Left lung (tissue), 14 donors: ENCODE measurements around the gene CCDC179. TPM values are rescaled to one million over a fixed set of nuclear protein-coding genes. Genes with fewer than 3 reads are reported as not detected.

Experiments
- ATAC-seq: fragments of 200-7000 bp; cut with Tn5 transposase; one replicate; pipeline ENCODE4 v1.9.1; 2020; ENCODE audit warnings: moderate library complexity
- DNase-seq, 4 donors: peaks; one replicate each; pipeline ENCODE4 v3.0.0-alpha.2; 2013 to 2020
- H3K27ac ChIP-seq, 2 donors: fragments of 200-600 bp; sonication (generic) in 1 of 2; one replicate each; pipeline versions ENCODE4 v1.5.0 to v1.8.0; 2020 to 2021
- H3K27me3 ChIP-seq, 2 donors: fragments of 200-600 bp; sonication (generic) in 1 of 2; one replicate each; pipeline versions ENCODE4 v1.5.0 to v1.8.0; 2020 to 2021
- H3K36me3 ChIP-seq, 2 donors: fragments of 200-600 bp; sonication (generic) in 1 of 2; one replicate each; pipeline versions ENCODE4 v1.5.0 to v1.8.0; 2020 to 2021
- H3K4me1 ChIP-seq, 2 donors: fragments of 200-600 bp; one replicate each; pipeline ENCODE4 v1.8.0; 2021
- H3K4me3 ChIP-seq, 2 donors: fragments of 200-600 bp; sonication (generic) in 1 of 2; one replicate each; pipeline versions ENCODE4 v1.5.0 to v1.8.0; 2020 to 2021; ENCODE audit warnings: mild to moderate bottlenecking in 1 of 2
- H3K9me3 ChIP-seq, 2 donors: fragments of 200-600 bp; sonication (generic) in 1 of 2; one replicate each; pipeline versions ENCODE4 v1.5.0 to v1.8.0; 2020 to 2021
- CTCF ChIP-seq, 2 donors: fragments of 200-600 bp; sonication (generic) in 1 of 2; IDR thresholded peaks; one replicate each; pipeline versions ENCODE4 v1.5.0 to v1.8.0; 2021; ENCODE audit warnings: antibody characterized with exemption in 2 of 2
- intact Hi-C, 2 donors: fragments of 100-400 bp; cut with DNase I; formaldehyde crosslinking; loops; one replicate each; pipeline versions ENCODE4 v1.11.2 to v1.14.2; 2022
- long read RNA-seq, 12 donors: library from polyadenylated mRNA in 2 of 12; unstranded in 2 of 12; transcript quantifications; one replicate each; pipeline ENCODE4 v2.0.0 and lab custom pipeline, GENCODE V29; 2019 to 2026
- polyA plus RNA-seq, 6 donors: library from polyadenylated mRNA; unstranded; fragments of 120-200 nt; gene quantifications; one replicate each; pipeline ENCODE4 v1.2.1, GENCODE V29; 2013; ENCODE audit not compliant: insufficient read length in 6 of 6
- total RNA-seq, 2 donors: library from RNA; stranded (reverse); fragmentation: NEBNext Ultra II Directional; extraction: Animal tissue kit (Norgen Biotek cat#: 25700); gene quantifications; one replicate each; pipeline ENCODE4 v1.2.1, GENCODE V29; 2021
- donor health status: DM: no; HTN: yes; CAD: no.
- donor health status: DM: no; HTN: no; CAD: no.

CCDC179 gene
- total RNA-seq (not detected), polyA plus RNA-seq (not detected)
- long read RNA-seq, donor 1: 0 reads
- long read RNA-seq, donor 2: 0 reads
- long read RNA-seq, donor 3: 0 reads
- long read RNA-seq, donor 4: 0 reads
- long read RNA-seq, donor 5: 0 reads
- long read RNA-seq, donor 6: 0 reads
- long read RNA-seq, donor 7: 0 reads
- long read RNA-seq, donor 8: 0 reads
- long read RNA-seq, donor 9: 0 reads
- long read RNA-seq, donor 10: 0 reads
- long read RNA-seq, donor 11: 0 reads
- long read RNA-seq, donor 12: 0 reads

GRCh38 chr11:22860241-22860640 lies at the start of gene CCDC179:
Gene CCDC179, minus strand, starts transcription at chr11:22860474. Its CDS starts 53 bp downstream, at chr11:22860421.
- ATAC-seq: no peak
- intact Hi-C loops: no loop called here
- H3K4me3 ChIP-seq: no peak within 1 kb of the TSS

GRCh38 chr11:22903782-22904181 lies 43.5 kb upstream of the CCDC179 start:
- Histone ChIP-seq H3K4me1 (no peaks in the 10 kb centered on the region), H3K27ac (no peak overlapping the region), H3K36me3 (no peaks in the 10 kb centered on the region), H3K9me3 (no peaks in the 10 kb centered on the region), H3K4me3 (no peak overlapping the region), H3K27me3 (no peaks in the 10 kb centered on the region)
- intact Hi-C loops: no loop called here
- DNase-seq: no peak
- TF ChIP-seq CTCF (IDR thresholded peaks at IDR 0.05): no peak
- no peak for ATAC-seq

More at GRCh38 chr11:22860241-22860640, at the start of gene CCDC179:
- no peak for TF ChIP-seq CTCF (IDR thresholded peaks at IDR 0.05)
- Histone ChIP-seq H3K27me3 (no peaks in the 10 kb centered on the region), H3K36me3 (no peaks in the 10 kb centered on the region), H3K27ac (no peak within 1 kb of the TSS), H3K4me1 (no peaks in the 10 kb centered on the region), H3K9me3 (no peaks in the 10 kb centered on the region)
- DNase-seq: no peak

- H3K27me3 ChIP-seq: no peaks in the 10 kb centered on the region
- no peaks in the 10 kb centered on the region for H3K4me1 ChIP-seq
- H3K36me3 ChIP-seq: no peaks in the 10 kb centered on the region
- DNase-seq (no peak), ATAC-seq (no peak)
- intact Hi-C loops: no loop called here
- no peak overlapping the region for H3K4me3 ChIP-seq
- TF ChIP-seq CTCF (IDR thresholded peaks at IDR 0.05): no peak
- H3K27ac ChIP-seq: no peak overlapping the region
- no peaks in the 10 kb centered on the region for H3K9me3 ChIP-seq
Measured at GRCh38 chr11:22901603-22902002, 41.3 kb upstream of the CCDC179 start.

GRCh38 chr11:22900764-22901486 lies 40.7 kb upstream of the CCDC179 start:
- Histone ChIP-seq H3K4me3 (no peak overlapping the region), H3K27me3 (no peaks in the 10 kb centered on the region), H3K27ac (no peak overlapping the region), H3K4me1 (no peaks in the 10 kb centered on the region), H3K9me3 (no peaks in the 10 kb centered on the region), H3K36me3 (no peaks in the 10 kb centered on the region)
- intact Hi-C loops: no loop called here
- DNase-seq (no peak), ATAC-seq (no peak)
- no peak for TF ChIP-seq CTCF (IDR thresholded peaks at IDR 0.05)

GRCh38 chr11:22898036-22898435 lies 37.8 kb upstream of the CCDC179 start:
- no peaks in the 10 kb centered on the region for H3K36me3 ChIP-seq
- DNase-seq (no peak), ATAC-seq (no peak)
- intact Hi-C loops: no loop called here
- H3K27ac ChIP-seq: no peak overlapping the region
- no peaks in the 10 kb centered on the region for H3K4me1 ChIP-seq
- TF ChIP-seq CTCF (IDR thresholded peaks at IDR 0.05): no peak
- no peaks in the 10 kb centered on the region for H3K9me3 ChIP-seq
- H3K27me3 ChIP-seq: no peaks in the 10 kb centered on the region
- H3K4me3 ChIP-seq: no peak overlapping the region
